ENCODE data around the gene TRAT1. TPM values are rescaled to one million over a fixed set of nuclear protein-coding genes. Genes with fewer than 3 reads are reported as not detected.

The TRAT1 gene
- total RNA-seq, 2 experiments from 2014 or later = 82.6 to 88.8 TPM

- no peak for TF ChIP-seq CTCF (IDR thresholded peaks at IDR 0.05)
- ChIA-PET CTCF (interaction anchor here (0.7 to 1.5 kb wide), 2 partner anchors 15 to 79 kb away, joined by 3 to 4 read pairs; no protein-coding TSS in a partner anchor), POLR2A (interaction anchor here (0.6 kb wide), 1 partner anchor 63 kb away, joined by 3 read pairs; no protein-coding TSS in a partner anchor)
- Histone ChIP-seq H3K27ac (ENCODE audit: low read depth in 1 of 2, low read length in 2 of 2) (no peak overlapping the region), H3K27me3 (ENCODE audit: control insufficient read depth in 1 of 2, insufficient read depth in 2 of 2, low read length in 2 of 2) (no peaks in the 10 kb centered on the region), H3K4me1 (ENCODE audit: insufficient read depth, low read length) (no peaks in the 10 kb centered on the region), H3K36me3 (ENCODE audit: insufficient read depth, low read length) (no peaks in the 10 kb centered on the region), H3K4me3 (ENCODE audit: low read length) (no peak overlapping the region), H3K9me3 (ENCODE audit: control insufficient read depth in 1 of 2, insufficient read depth in 1 of 2, low read length in 2 of 2) (no peaks in the 10 kb centered on the region)
- H3K27me3 Mint-ChIP-seq = no peaks in the 10 kb centered on the region
- DNase-seq (no peak), ATAC-seq (ENCODE audit: poor library complexity) (no peak)
- no peak overlapping the region for H3K4me3 Mint-ChIP-seq
- intact Hi-C loops (cut with DNase I, micrococcal nuclease) = no loop called here
- H3K36me3 Mint-ChIP-seq (ENCODE audit: low read depth) = no peaks in the 10 kb centered on the region
- H3K4me1 Mint-ChIP-seq (ENCODE audit: low read depth) = peaks cover 4% of the 10 kb centered on the region
- H3K9me3 Mint-ChIP-seq = no peaks in the 10 kb centered on the region
- no peak overlapping the region for H3K27ac Mint-ChIP-seq
Observed at GRCh38 chr3:108897883-108898282, 75.3 kb downstream of the TRAT1 start.

- ChIA-PET POLR2A (no interaction called here), CTCF (interaction anchor here (1.4 kb wide), 1 partner anchor 9 kb away, joined by 3 read pairs; no protein-coding TSS in a partner anchor)
- no peak overlapping the region for H3K27ac Mint-ChIP-seq
- no peaks in the 10 kb centered on the region for H3K9me3 ChIP-seq (ENCODE audit: control insufficient read depth in 1 of 2, insufficient read depth in 1 of 2, low read length in 2 of 2)
- H3K27me3 Mint-ChIP-seq = no peaks in the 10 kb centered on the region
- no peak overlapping the region for H3K4me3 ChIP-seq (ENCODE audit: low read length)
- H3K36me3 ChIP-seq (ENCODE audit: insufficient read depth, low read length) = no peaks in the 10 kb centered on the region
- intact Hi-C loops (cut with DNase I, micrococcal nuclease) = no loop called here
- no peak overlapping the region for H3K4me3 Mint-ChIP-seq
- H3K4me1 ChIP-seq (ENCODE audit: insufficient read depth, low read length) = no peaks in the 10 kb centered on the region
- no peak overlapping the region for H3K27ac ChIP-seq (ENCODE audit: low read depth in 1 of 2, low read length in 2 of 2)
- ATAC-seq (ENCODE audit: poor library complexity) = no peak
- no peaks in the 10 kb centered on the region for H3K27me3 ChIP-seq (ENCODE audit: control insufficient read depth in 1 of 2, insufficient read depth in 2 of 2, low read length in 2 of 2)
- peaks cover 4% of the 10 kb centered on the region for H3K4me1 Mint-ChIP-seq (ENCODE audit: low read depth)
- no peak for DNase-seq
- no peak for TF ChIP-seq CTCF (IDR thresholded peaks at IDR 0.05)
- H3K36me3 Mint-ChIP-seq (ENCODE audit: low read depth) = no peaks in the 10 kb centered on the region
- H3K9me3 Mint-ChIP-seq = no peaks in the 10 kb centered on the region
Observed at GRCh38 chr3:108899530-108899929, 76.9 kb downstream of the TRAT1 start.

Other genes with a start within 250 kb of the TRAT1 start
- 1 to 10 TPM; 2.7 to 3.9 TPM for gene CIP2A, start 233.3 kb upstream of the TRAT1 start, total RNA-seq
- 10 to 100 TPM; 12.2 to 14.5 TPM for gene DZIP3, start 233.1 kb upstream of the TRAT1 start, total RNA-seq
- not detected for gene RETNLB, start 65.4 kb upstream of the TRAT1 start, total RNA-seq
- not detected for gene GUCA1C, start 131.1 kb downstream of the TRAT1 start, total RNA-seq

Data from CD4-positive, alpha-beta T cell (primary cell).